CD14-positive monocyte (primary cell): Measurements from ENCODE around the gene ENDOG. TPM values are rescaled to one million over a fixed set of nuclear protein-coding genes. Genes with fewer than 3 reads are reported as not detected.

Source experiments
- DNase-seq, 3 donors: peaks; one replicate each; pipeline ENCODE4 v3.0.0-alpha.2; 2011 to 2022
- H2AFZ ChIP-seq: 2 replicates; pipeline ENCODE4 v1.6.0; 2012; ENCODE audit warnings: mild to moderate bottlenecking, low read depth, low read length, inconsistent platforms; ENCODE audit not compliant: insufficient read depth, poor library complexity, severe bottlenecking
- H3K27ac ChIP-seq, 2 donors: 1 replicate in 1 of 2; 2 replicates in 1 of 2; pipeline ENCODE4 v1.5.1; 2012 to 2013; ENCODE audit warnings: low read length in 2 of 2, control low read depth in 1 of 2, inconsistent platforms in 1 of 2, low read depth in 1 of 2, mild to moderate bottlenecking in 1 of 2
- H3K27me3 ChIP-seq, 2 donors: one replicate each; pipeline versions ENCODE4 v1.6.0 to v1.6.1; 2011 to 2013; ENCODE audit warnings: low read length in 2 of 2; ENCODE audit not compliant: control insufficient read depth in 2 of 2, insufficient read depth in 2 of 2
- H3K36me3 ChIP-seq, 2 donors: replicated peaks in 1 of 2; 1 replicate in 1 of 2; 2 replicates in 1 of 2; pipeline versions ENCODE4 v1.5.1 to v1.6.1; 2012 to 2013; ENCODE audit warnings: low read length in 2 of 2, control low read depth in 1 of 2, inconsistent platforms in 1 of 2, mild to moderate bottlenecking in 1 of 2; ENCODE audit not compliant: insufficient read depth in 2 of 2, control insufficient read depth in 1 of 2
- H3K4me1 ChIP-seq, 2 donors: 1 replicate in 1 of 2; 2 replicates in 1 of 2; pipeline versions ENCODE4 v1.5.1 to v1.6.1; 2012 to 2013; ENCODE audit warnings: low read length in 2 of 2, control low read depth in 1 of 2, inconsistent platforms in 1 of 2, mild to moderate bottlenecking in 1 of 2, moderate library complexity in 1 of 2; ENCODE audit not compliant: insufficient read depth in 2 of 2, control insufficient read depth in 1 of 2
- H3K4me2 ChIP-seq: replicated peaks from 2 replicates; pipeline ENCODE3; 2012; ENCODE audit warnings: low read length, moderate library complexity, mild to moderate bottlenecking; ENCODE audit not compliant: poor library complexity, severe bottlenecking; ENCODE audit errors: extremely low read depth
- H3K4me3 ChIP-seq, 3 experiments: fragments of 200-600 bp in 1 of 3; sonication (generic) in 1 of 3; replicated peaks in 1 of 3; 1 replicate in 2 of 3; 2 replicates in 1 of 3; pipeline ENCODE4 v1.5.1; 2011 to 2013; ENCODE audit warnings: low read length in 3 of 3, mild to moderate bottlenecking in 3 of 3, control low read depth in 2 of 3, low read depth in 2 of 3, inconsistent platforms in 1 of 3, moderate library complexity in 1 of 3
- H3K79me2 ChIP-seq: 2 replicates; pipeline ENCODE4 v1.6.0; 2012; ENCODE audit warnings: mild to moderate bottlenecking, control low read depth, inconsistent platforms, low read length, moderate library complexity; ENCODE audit not compliant: insufficient read depth
- H3K9ac ChIP-seq: 2 replicates; pipeline ENCODE4 v1.6.0; 2017; ENCODE audit warnings: low read length, mild to moderate bottlenecking; ENCODE audit not compliant: insufficient read depth, poor library complexity, severe bottlenecking
- H3K9me3 ChIP-seq, 2 donors: replicated peaks in 1 of 2; 1 replicate in 1 of 2; 2 replicates in 1 of 2; pipeline versions ENCODE4 v1.5.1 to v1.6.1; 2012 to 2013; ENCODE audit warnings: low read length in 2 of 2, control low read depth in 1 of 2; ENCODE audit not compliant: control insufficient read depth in 1 of 2, insufficient read depth in 1 of 2
- H4K20me1 ChIP-seq: 2 replicates; pipeline ENCODE4 v1.6.0; 2012; ENCODE audit warnings: mild to moderate bottlenecking, low read length, control low read depth, moderate library complexity; ENCODE audit not compliant: insufficient read depth
- H3K27ac Mint-ChIP-seq, 7 donors: one replicate each; pipeline ENCODE4 v1.8.0; 2020; ENCODE audit warnings: mild to moderate bottlenecking in 7 of 7, mixed read lengths in 7 of 7, moderate library complexity in 6 of 7, inconsistent platforms in 2 of 7
- H3K27me3 Mint-ChIP-seq, 3 donors: one replicate each; pipeline ENCODE4 v1.8.0; 2021 to 2022; ENCODE audit warnings: low read depth in 3 of 3, mild to moderate bottlenecking in 3 of 3, mixed read lengths in 3 of 3, moderate library complexity in 3 of 3, inconsistent platforms in 1 of 3
- H3K36me3 Mint-ChIP-seq, 2 donors: one replicate each; pipeline ENCODE4 v1.8.0; 2020; ENCODE audit warnings: mixed read lengths in 2 of 2, inconsistent platforms in 1 of 2, mild to moderate bottlenecking in 1 of 2
- H3K4me1 Mint-ChIP-seq: one replicate; pipeline ENCODE4 v1.8.0; 2020; ENCODE audit warnings: mild to moderate bottlenecking, mixed read lengths
- H3K4me3 Mint-ChIP-seq, 2 donors: one replicate each; pipeline ENCODE4 v1.8.0; 2020; ENCODE audit warnings: mild to moderate bottlenecking in 2 of 2, mixed read lengths in 2 of 2, moderate library complexity in 1 of 2
- H3K9me3 Mint-ChIP-seq, 7 donors: one replicate each; pipeline ENCODE4 v1.8.0; 2020 to 2022; ENCODE audit warnings: mixed read lengths in 7 of 7, mild to moderate bottlenecking in 6 of 7, moderate library complexity in 6 of 7, inconsistent platforms in 2 of 7
- WGBS: methylation state at CpG from one replicate; pipeline ENCODE4 v1.1.5; 2013; ENCODE audit warnings: missing lambda C conversion rate; ENCODE audit not compliant: insufficient coverage; 5-methylcytosine and 5-hydroxymethylcytosine counted together
- intact Hi-C, 2 donors: fragments of 100-400 bp; cut with micrococcal nuclease; formaldehyde crosslinking; loops; one replicate each; pipeline versions ENCODE4 v1.15.0 to v1.15.1; 2023
- polyA plus RNA-seq, 3 donors: library from polyadenylated mRNA; depleted of rRNA in 1 of 3; unstranded in 2 of 3; stranded (reverse) in 1 of 3; fragments of 300-500 nt in 2 of 3; fragments of >200 nt in 1 of 3; fragmentation: Illumina TruSeq in 2 of 3; gene quantifications; 1 replicate in 2 of 3; 2 replicates in 1 of 3; pipeline ENCODE4 v1.2.3, GENCODE V29; 2012 to 2021
- TF ChIP-seq, protein P1 (sequence below): fragments of 200-600 bp; IDR thresholded peaks from one replicate; pipeline ENCODE4 v1.8.0; 2022; ENCODE audit warnings: antibody characterized with exemption, mild to moderate bottlenecking

Gene ENDOG
- polyA plus RNA-seq, 3 donors, result 7.2 to 24.6 (median 13.0) TPM

DNA sequence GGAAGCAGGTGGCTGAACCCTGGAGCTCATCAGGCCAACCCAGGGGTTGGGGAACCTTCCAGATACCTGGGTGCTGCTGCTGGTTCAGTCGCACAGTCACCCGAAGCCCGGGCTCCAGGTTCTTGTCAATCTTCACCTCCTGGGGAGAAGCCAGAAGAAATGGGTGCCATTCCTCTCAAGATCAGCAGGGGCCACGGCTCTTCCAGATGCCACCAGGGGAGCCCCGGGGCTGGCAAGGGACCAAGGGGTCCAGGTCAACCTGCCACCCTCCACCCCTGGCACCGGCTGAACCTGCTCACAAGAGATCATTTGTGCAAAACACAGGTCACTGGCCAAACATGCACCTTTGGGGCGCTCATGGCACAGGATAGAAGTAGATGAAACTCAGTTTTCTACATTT, 6.6 kb downstream of the ENDOG start:
- H3K4me3 Mint-ChIP-seq, result no peak overlapping the region

DNA sequence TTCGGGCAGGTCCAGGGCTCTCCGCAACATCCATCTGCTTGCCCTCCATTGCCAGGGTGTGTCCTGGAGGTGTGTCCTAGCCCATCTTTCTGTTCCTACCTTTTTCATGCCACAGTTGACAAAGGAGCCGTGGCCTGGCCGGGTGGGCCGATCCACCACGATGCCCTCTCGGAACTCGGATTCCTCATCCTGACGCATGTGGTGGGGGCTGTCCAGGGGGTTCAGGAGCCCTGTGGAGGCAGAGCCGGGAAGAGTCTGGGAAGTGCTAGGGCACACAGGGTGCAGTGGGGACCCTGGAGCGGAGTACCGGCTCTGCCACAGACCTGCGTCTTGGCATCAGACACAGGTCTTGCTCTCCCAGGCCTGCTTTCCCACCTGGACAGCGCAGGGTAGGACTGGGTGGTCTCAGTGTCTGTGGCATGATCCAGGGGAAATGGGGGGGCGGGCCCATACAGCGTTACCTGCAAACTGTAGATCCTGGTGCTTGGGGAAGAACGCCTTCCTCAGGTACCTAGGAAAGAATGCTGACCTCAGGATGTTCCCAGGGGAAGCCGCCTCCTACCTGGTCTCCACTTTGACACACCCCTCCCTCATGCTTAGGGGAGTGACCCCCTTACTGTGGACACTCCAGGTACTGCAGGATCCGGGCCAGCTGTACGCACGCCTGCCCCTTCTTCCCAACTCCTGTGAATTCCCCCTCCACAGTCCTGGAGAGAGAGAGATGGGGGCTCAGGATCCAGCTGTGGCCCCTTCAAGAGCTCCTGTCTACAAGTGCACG, 7.8 kb downstream of the ENDOG start:
- no peaks in the 10 kb centered on the region for H3K9me3 ChIP-seq
- H3K4me3 Mint-ChIP-seq, result no peak overlapping the region
- no peak for DNase-seq
- H3K27ac ChIP-seq, result no peak overlapping the region
- H3K4me1 Mint-ChIP-seq, result peaks cover 15% of the 10 kb centered on the region
- H3K36me3 ChIP-seq, result peaks cover 58 to 66% of the 10 kb centered on the region in 2 donors
- H3K4me3 ChIP-seq, result no peak overlapping the region
- intact Hi-C loops, result no loop called here
- peaks cover 0 to 2% (median 0%) of the 10 kb centered on the region in 3 donors for H3K27me3 Mint-ChIP-seq
- no peak overlapping the region for H3K9ac ChIP-seq
- H3K36me3 Mint-ChIP-seq, result peaks cover 44 to 65% of the 10 kb centered on the region in 2 donors
- H3K4me2 ChIP-seq, result no peak overlapping the region
- no peaks in the 10 kb centered on the region for H3K9me3 Mint-ChIP-seq
- H3K27ac Mint-ChIP-seq, result peak overlapping the region in 1 of 7 donors; percentile 30
- TF ChIP-seq, protein P1, sequence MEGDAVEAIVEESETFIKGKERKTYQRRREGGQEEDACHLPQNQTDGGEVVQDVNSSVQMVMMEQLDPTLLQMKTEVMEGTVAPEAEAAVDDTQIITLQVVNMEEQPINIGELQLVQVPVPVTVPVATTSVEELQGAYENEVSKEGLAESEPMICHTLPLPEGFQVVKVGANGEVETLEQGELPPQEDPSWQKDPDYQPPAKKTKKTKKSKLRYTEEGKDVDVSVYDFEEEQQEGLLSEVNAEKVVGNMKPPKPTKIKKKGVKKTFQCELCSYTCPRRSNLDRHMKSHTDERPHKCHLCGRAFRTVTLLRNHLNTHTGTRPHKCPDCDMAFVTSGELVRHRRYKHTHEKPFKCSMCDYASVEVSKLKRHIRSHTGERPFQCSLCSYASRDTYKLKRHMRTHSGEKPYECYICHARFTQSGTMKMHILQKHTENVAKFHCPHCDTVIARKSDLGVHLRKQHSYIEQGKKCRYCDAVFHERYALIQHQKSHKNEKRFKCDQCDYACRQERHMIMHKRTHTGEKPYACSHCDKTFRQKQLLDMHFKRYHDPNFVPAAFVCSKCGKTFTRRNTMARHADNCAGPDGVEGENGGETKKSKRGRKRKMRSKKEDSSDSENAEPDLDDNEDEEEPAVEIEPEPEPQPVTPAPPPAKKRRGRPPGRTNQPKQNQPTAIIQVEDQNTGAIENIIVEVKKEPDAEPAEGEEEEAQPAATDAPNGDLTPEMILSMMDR, result no peak
- WGBS, result 96% methylated on average over 15 of the region's 22 CpGs
- H2AFZ ChIP-seq, result no peak overlapping the region
- no peaks in the 10 kb centered on the region for H3K27me3 ChIP-seq
- peaks cover 15 to 22% of the 10 kb centered on the region in 2 donors for H3K4me1 ChIP-seq
- no peaks in the 10 kb centered on the region for H4K20me1 ChIP-seq
- peaks cover 12% of the 10 kb centered on the region for H3K79me2 ChIP-seq

More for the DNA sequence above, 6.6 kb downstream of the ENDOG start:
- Mint-ChIP-seq H3K9me3 (no peaks in the 10 kb centered on the region), H3K27me3 (no peaks in the 10 kb centered on the region), H3K27ac (peak overlapping the region in 1 of 7 donors; percentile 25), H3K4me1 (peaks cover 17% of the 10 kb centered on the region), H3K36me3 (peaks cover 47 to 70% of the 10 kb centered on the region in 2 donors)
- H3K4me2 ChIP-seq, result no peak overlapping the region
- H4K20me1 ChIP-seq, result peaks cover 6% of the 10 kb centered on the region
- H3K4me1 ChIP-seq, result peaks cover 14 to 20% of the 10 kb centered on the region in 2 donors
- H3K36me3 ChIP-seq, result peaks cover 60 to 67% of the 10 kb centered on the region in 2 donors
- peaks cover 12% of the 10 kb centered on the region for H3K79me2 ChIP-seq
- H2AFZ ChIP-seq, result no peak overlapping the region
- DNase-seq, result no peak
- H3K27me3 ChIP-seq, result no peaks in the 10 kb centered on the region
- no peak overlapping the region for H3K9ac ChIP-seq
- no peak overlapping the region for H3K4me3 ChIP-seq
- H3K27ac ChIP-seq, result no peak overlapping the region
- WGBS, result 100% methylated on average over 3 of the region's 7 CpGs
- TF ChIP-seq, protein P1, result no peak
- intact Hi-C loops, result no loop called here
- no peaks in the 10 kb centered on the region for H3K9me3 ChIP-seq
